Measurements from ENCODE around the gene DMD.

DNA sequence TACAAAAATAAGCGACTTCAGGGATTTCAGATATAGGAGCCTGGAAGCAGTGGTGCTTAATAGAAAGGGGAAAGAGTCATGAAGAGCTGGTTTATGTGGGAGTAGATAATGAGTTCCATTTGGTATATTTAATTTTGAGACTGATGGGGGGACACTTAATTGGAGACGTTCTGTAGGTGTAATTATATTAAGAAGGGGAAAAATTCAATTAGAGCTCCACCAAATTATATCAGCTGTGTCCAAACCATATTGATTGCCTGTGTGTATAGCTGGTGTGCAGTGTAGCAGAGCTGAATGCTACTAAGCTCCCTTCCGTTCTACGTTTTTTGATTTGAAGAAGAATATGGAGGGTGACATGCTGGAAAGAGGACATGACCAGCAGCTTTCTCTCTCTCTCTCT is 282.3 kb downstream of the DMD start:
- TF ChIP-seq, protein P1, sequence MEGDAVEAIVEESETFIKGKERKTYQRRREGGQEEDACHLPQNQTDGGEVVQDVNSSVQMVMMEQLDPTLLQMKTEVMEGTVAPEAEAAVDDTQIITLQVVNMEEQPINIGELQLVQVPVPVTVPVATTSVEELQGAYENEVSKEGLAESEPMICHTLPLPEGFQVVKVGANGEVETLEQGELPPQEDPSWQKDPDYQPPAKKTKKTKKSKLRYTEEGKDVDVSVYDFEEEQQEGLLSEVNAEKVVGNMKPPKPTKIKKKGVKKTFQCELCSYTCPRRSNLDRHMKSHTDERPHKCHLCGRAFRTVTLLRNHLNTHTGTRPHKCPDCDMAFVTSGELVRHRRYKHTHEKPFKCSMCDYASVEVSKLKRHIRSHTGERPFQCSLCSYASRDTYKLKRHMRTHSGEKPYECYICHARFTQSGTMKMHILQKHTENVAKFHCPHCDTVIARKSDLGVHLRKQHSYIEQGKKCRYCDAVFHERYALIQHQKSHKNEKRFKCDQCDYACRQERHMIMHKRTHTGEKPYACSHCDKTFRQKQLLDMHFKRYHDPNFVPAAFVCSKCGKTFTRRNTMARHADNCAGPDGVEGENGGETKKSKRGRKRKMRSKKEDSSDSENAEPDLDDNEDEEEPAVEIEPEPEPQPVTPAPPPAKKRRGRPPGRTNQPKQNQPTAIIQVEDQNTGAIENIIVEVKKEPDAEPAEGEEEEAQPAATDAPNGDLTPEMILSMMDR (conservative IDR thresholded peaks at IDR 0.05; ENCODE audit: low read length), result no peak
- no peak for TF ChIP-seq EZH2phosphoT487 (IDR thresholded peaks at IDR 0.05; ENCODE audit: borderline replicate concordance)
